ENCODE results near the gene GRIK1.

Gene GRIK1

DNA sequence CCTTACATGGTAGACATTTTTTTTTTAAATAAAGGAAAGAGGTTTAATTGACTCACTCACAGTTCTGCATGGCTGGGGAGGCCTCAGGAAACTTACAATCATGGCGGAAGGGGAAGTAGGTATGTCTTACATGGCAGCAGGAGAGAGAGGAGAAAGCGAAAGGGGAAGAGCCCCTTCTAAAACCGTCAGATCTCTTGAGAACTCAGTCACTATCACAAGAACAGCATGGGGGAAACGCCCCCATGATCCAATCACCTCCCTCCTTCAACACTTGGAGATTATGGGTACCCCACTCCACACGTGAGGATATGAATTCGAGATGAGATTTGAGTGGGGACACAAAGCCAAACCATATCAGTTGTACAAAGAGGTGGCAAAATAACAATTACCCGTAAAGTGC lies 301.7 kb downstream of the GRIK1 start:
- TF ChIP-seq, protein P1, sequence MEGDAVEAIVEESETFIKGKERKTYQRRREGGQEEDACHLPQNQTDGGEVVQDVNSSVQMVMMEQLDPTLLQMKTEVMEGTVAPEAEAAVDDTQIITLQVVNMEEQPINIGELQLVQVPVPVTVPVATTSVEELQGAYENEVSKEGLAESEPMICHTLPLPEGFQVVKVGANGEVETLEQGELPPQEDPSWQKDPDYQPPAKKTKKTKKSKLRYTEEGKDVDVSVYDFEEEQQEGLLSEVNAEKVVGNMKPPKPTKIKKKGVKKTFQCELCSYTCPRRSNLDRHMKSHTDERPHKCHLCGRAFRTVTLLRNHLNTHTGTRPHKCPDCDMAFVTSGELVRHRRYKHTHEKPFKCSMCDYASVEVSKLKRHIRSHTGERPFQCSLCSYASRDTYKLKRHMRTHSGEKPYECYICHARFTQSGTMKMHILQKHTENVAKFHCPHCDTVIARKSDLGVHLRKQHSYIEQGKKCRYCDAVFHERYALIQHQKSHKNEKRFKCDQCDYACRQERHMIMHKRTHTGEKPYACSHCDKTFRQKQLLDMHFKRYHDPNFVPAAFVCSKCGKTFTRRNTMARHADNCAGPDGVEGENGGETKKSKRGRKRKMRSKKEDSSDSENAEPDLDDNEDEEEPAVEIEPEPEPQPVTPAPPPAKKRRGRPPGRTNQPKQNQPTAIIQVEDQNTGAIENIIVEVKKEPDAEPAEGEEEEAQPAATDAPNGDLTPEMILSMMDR (IDR thresholded peaks at IDR 0.05; ENCODE audit: low read depth, low read length), result no peak
- H3K4me3 ChIP-seq (ENCODE audit: low read depth, low read length), result no peak overlapping the region

DNA sequence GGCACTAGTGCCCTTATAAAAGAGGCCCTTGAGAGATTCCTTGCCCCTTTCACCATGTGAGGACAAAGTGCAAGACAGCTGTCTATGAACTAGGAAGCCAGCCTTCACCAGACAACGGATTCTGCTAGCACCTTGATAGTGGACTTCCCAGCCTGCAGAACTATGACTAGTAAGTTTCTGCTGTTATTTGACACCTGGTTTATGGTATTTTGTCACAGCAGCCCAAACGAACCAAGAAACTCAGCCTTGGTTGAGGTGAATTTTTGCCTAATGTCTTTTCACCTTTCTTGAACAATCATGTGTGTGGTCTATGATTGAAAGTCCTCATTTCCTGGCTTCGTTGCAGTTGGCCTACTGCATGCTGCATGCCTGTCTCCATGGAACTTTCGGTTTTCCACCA lies 302.2 kb downstream of the GRIK1 start:
- TF ChIP-seq, protein P1 (IDR thresholded peaks at IDR 0.05; ENCODE audit: low read depth, low read length), result no peak
- no peak overlapping the region for H3K4me3 ChIP-seq (ENCODE audit: low read depth, low read length)

DNA sequence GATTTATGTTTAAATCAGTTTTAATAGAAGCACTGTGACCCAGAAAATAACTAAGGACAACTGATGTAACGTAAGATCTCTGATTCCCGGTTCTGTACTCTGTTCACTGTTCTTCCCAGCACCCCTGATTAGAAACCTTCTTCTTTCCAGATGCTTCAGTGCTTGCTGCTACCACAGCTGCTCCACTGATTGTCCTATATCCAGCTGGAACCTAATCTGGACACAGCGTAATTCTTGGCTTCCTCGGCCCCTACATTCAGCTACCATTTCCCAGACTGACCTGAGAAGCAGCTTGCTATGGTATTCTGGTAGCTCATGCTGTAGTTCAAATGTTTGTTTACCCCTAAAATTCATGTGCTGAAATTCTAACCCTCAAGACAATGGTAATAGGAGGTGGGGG lies 302.7 kb downstream of the GRIK1 start:
- no peak overlapping the region for H3K4me3 ChIP-seq (ENCODE audit: low read depth, low read length)

DNA sequence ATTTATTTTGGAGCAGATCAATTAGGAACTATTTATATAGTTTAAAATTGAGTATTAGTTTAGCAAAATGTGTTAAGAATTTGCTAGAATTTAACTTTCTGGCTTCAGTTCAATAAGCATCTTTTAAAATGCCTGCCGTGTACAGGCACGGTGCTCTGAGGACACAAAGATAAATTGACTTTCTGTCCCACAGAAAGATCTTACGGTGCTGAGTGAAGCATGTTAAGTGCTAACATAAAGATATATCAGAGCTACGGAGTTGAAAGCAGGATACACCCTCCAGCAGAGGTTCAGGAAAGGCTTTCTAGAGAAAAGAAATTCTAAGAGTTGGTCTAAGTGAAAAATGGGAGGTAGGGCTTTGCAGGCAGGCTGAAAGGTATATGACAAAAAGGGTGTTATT lies 305.4 kb downstream of the GRIK1 start:
- no peak overlapping the region for H3K4me3 ChIP-seq (ENCODE audit: low read depth, low read length)
- TF ChIP-seq, protein P1 (IDR thresholded peaks at IDR 0.05; ENCODE audit: low read depth, low read length), result no peak

More for the DNA sequence above, 302.7 kb downstream of the GRIK1 start:
- TF ChIP-seq, protein P1 (IDR thresholded peaks at IDR 0.05; ENCODE audit: low read depth, low read length), result no peak

DNA sequence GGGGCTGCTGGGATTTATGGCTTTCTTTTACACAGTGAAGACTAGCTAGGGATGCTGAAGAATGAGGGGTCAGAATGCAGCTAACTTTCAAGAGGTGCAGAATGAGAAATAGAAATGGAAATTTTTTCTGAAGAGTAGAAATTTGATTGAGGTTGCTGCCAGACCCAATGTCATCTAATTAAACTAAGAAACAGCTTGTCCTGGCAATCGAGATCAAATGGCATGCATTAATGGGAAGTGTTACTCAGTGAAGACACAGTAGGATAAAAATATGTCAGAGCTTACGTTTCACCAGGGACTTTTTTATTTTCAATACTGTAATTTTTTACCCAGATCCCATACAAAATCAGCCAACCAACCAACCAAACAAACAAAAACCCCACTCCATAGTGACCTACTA lies 306.0 kb downstream of the GRIK1 start:
- TF ChIP-seq, protein P1 (IDR thresholded peaks at IDR 0.05; ENCODE audit: low read depth, low read length), result no peak
- H3K4me3 ChIP-seq (ENCODE audit: low read depth, low read length), result no peak overlapping the region

DNA sequence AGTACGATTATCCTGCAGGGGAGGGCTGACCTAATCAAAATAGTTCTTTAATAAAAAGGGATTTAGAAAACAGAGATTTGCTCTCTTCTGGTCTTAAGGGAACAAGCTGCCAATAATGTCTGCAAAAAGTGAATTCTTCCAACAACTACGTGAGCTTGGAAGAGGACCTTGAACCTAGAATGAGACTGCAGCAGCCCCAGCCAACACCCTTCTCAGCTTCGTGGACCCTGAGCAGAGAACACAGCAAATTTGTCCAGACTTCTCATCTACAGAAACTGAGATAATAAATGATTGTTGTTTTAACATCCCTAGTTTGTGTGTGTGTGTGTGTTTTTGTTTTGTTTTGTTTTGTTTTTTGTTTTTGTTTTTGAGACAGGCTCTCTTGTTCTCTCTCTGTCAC lies 309.4 kb downstream of the GRIK1 start:
- H3K4me3 ChIP-seq (ENCODE audit: low read depth, low read length), result no peak overlapping the region
- TF ChIP-seq, protein P1 (IDR thresholded peaks at IDR 0.05; ENCODE audit: low read depth, low read length), result no peak

DNA sequence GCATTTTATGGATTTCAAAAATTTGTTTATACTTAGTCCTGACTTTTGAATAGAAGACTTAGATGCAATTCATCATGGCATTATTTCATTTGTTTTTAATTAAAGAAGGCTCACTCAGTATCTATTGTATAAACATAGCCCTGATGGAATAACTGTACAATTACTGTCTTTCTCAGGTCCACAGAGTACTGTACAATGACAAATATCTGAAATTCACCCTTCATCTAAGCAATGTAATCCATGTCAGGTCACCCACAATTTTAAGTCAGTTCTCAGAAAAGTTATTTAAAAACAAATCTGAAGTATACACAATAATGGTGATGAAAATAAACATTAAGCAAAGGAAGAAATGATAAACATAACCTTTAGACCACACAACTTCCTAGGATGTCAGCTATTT lies 311.9 kb downstream of the GRIK1 start:
- TF ChIP-seq, protein P1 (IDR thresholded peaks at IDR 0.05; ENCODE audit: low read depth, low read length), result no peak
- H3K4me3 ChIP-seq (ENCODE audit: low read depth, low read length), result no peak overlapping the region

All from WI38 (cell line).